ENCODE measurements around the gene PSMA3. TPM values are rescaled to one million over a fixed set of nuclear protein-coding genes. Genes with fewer than 3 reads are reported as not detected.

Gene PSMA3
- total and polyA plus RNA-seq, 2 of the 8 experiments (the other 6 are each of a cell fraction or from before 2014, with no cell fraction given), result 285 to 507 TPM

GRCh38 chr14:58297762-58298476, 53.3 kb downstream of the PSMA3 start (continued):
- no peak for TF ChIP-seq JUND (IDR thresholded peaks at IDR 0.05; ENCODE audit: low read length)
